Hepatocyte (in vitro differentiated cells): ENCODE measurements around the gene FECH. TPM values are rescaled to one million over a fixed set of nuclear protein-coding genes. Genes with fewer than 3 reads are reported as not detected.

Source experiments
- DNase-seq: peaks from one replicate; pipeline ENCODE4 v3.0.0-alpha.2; 2016; ENCODE audit warnings: low spot score
- H2AFZ ChIP-seq: fragments of 200-600 bp; sonication (generic); 2 replicates; pipeline ENCODE4 v1.6.0; 2016; ENCODE audit warnings: antibody characterized with exemption, mild to moderate bottlenecking
- H3K27ac ChIP-seq: fragments of 200-600 bp; sonication (generic); 2 replicates; pipeline ENCODE4 v1.5.1; 2016; ENCODE audit warnings: mild to moderate bottlenecking
- H3K27me3 ChIP-seq: fragments of 200-600 bp; sonication (generic); 2 replicates; pipeline ENCODE4 v1.6.1; 2016
- H3K36me3 ChIP-seq: fragments of 200-600 bp; sonication (generic); replicated peaks from 2 replicates; pipeline ENCODE4 v1.5.1; 2016; ENCODE audit warnings: low read depth; ENCODE audit not compliant: insufficient read depth
- H3K4me1 ChIP-seq: fragments of 200-600 bp; sonication (generic); 2 replicates; pipeline ENCODE4 v1.5.1; 2016; ENCODE audit warnings: mild to moderate bottlenecking, moderate library complexity; ENCODE audit not compliant: insufficient read depth
- H3K4me2 ChIP-seq: fragments of 200-600 bp; sonication (generic); 2 replicates; pipeline ENCODE4 v1.6.0; 2016
- H3K4me3 ChIP-seq: fragments of 200-600 bp; sonication (generic); 2 replicates; pipeline ENCODE4 v1.5.1; 2016; ENCODE audit warnings: mild to moderate bottlenecking
- H3K79me2 ChIP-seq: fragments of 200-600 bp; sonication (generic); 2 replicates; pipeline ENCODE4 v1.6.0; 2017; ENCODE audit warnings: mild to moderate bottlenecking
- H3K9me2 ChIP-seq: fragments of 200-600 bp; sonication (generic); replicated peaks from 2 replicates; pipeline ENCODE4 v1.6.0; 2017; ENCODE audit warnings: mild to moderate bottlenecking; ENCODE audit not compliant: insufficient read depth
- H3K9me3 ChIP-seq: fragments of 200-600 bp; sonication (generic); 2 replicates; pipeline ENCODE4 v1.5.1; 2016; ENCODE audit warnings: low read depth, mild to moderate bottlenecking
- H4K20me1 ChIP-seq: fragments of 200-600 bp; sonication (generic); 2 replicates; pipeline ENCODE4 v1.6.0; 2016; ENCODE audit warnings: mild to moderate bottlenecking; ENCODE audit not compliant: insufficient read depth, poor library complexity, severe bottlenecking
- CTCF ChIP-seq: fragments of 200-600 bp; sonication (generic); IDR thresholded peaks from 2 replicates; pipeline ENCODE4 v1.5.1; 2016; ENCODE audit warnings: antibody characterized with exemption, mild to moderate bottlenecking; ENCODE audit not compliant: poor library complexity
- EZH2 ChIP-seq: fragments of 200-600 bp; sonication (generic); IDR thresholded peaks from 2 replicates; pipeline ENCODE4 v1.6.1; 2016; ENCODE audit warnings: antibody characterized with exemption, mild to moderate bottlenecking, borderline replicate concordance
- EZH2phosphoT487 ChIP-seq: fragments of 200-600 bp; sonication (generic); IDR thresholded peaks from one replicate; pipeline ENCODE4 v1.6.1; 2018; ENCODE audit warnings: antibody characterized with exemption, mild to moderate bottlenecking, low read depth, moderate library complexity; ENCODE audit not compliant: unreplicated experiment, severe bottlenecking
- WGBS: methylation state at CpG from one replicate; pipeline ENCODE4 v1.1.6; 2016; ENCODE audit warnings: low lambda C conversion rate; ENCODE audit errors: missing lambda C conversion rate; 5-methylcytosine and 5-hydroxymethylcytosine counted together
- polyA plus RNA-seq: library from polyadenylated mRNA; unstranded; fragments of >200 nt; fragmentation: Nextera tagmentation; extraction: Ambion mirVana; gene quantifications from 2 replicates; pipeline ENCODE4 v1.2.1, GENCODE V29; 2016
- total RNA-seq: library from RNA; depleted of rRNA; stranded (reverse); fragments of >200 nt; gene quantifications from 2 replicates; pipeline ENCODE4 v1.2.3, GENCODE V29; 2014

Gene FECH
- total and polyA plus RNA-seq, 2 experiments from 2014 or later = 14.5 to 19.3 TPM

GRCh38 chr18:57585421-57585820 lies 1.1 kb downstream of the FECH start:
- Histone ChIP-seq H3K27ac (peak overlapping the region; percentile 90), H3K4me3 (peak overlapping the region; percentile 59), H3K27me3 (no peaks in the 10 kb centered on the region), H3K9me3 (no peaks in the 10 kb centered on the region), H3K36me3 (no peaks in the 10 kb centered on the region), H3K4me2 (peak overlapping the region; percentile 91), H3K4me1 (peaks cover 9% of the 10 kb centered on the region), H2AFZ (peak overlapping the region; percentile 96), H4K20me1 (no peaks in the 10 kb centered on the region), H3K9me2 (no peaks in the 10 kb centered on the region), H3K79me2 (no peaks in the 10 kb centered on the region)
- TF ChIP-seq EZH2 = no peak
- no peak for TF ChIP-seq CTCF
- TF ChIP-seq EZH2phosphoT487 = no peak
- no peak for DNase-seq
- WGBS = 67% methylated on average over 9 of the region's 9 CpGs

GRCh38 chr18:57584444-57584843 lies 2.1 kb downstream of the FECH start:
- Histone ChIP-seq H2AFZ (no peak overlapping the region), H3K4me1 (peaks cover 9% of the 10 kb centered on the region), H3K4me2 (no peak overlapping the region), H3K9me3 (no peaks in the 10 kb centered on the region), H3K4me3 (no peak overlapping the region), H3K27ac (no peak overlapping the region), H3K9me2 (no peaks in the 10 kb centered on the region), H3K36me3 (no peaks in the 10 kb centered on the region), H4K20me1 (no peaks in the 10 kb centered on the region), H3K79me2 (no peaks in the 10 kb centered on the region), H3K27me3 (no peaks in the 10 kb centered on the region)
- TF ChIP-seq CTCF (no peak), EZH2 (no peak), EZH2phosphoT487 (no peak)
- no peak for DNase-seq
- whole genome bisulfite sequencing = 96% methylated on average over 3 of the region's 3 CpGs

- peaks cover 9% of the 10 kb centered on the region for H3K4me1 ChIP-seq
- H3K9me3 ChIP-seq = no peaks in the 10 kb centered on the region
- no peaks in the 10 kb centered on the region for H3K27me3 ChIP-seq
- no peak for DNase-seq
- no peak overlapping the region for H3K27ac ChIP-seq
- no peaks in the 10 kb centered on the region for H3K79me2 ChIP-seq
- TF ChIP-seq CTCF = no peak
- TF ChIP-seq EZH2 = no peak
- TF ChIP-seq EZH2phosphoT487 = no peak
- H3K4me2 ChIP-seq = no peak overlapping the region
- H4K20me1 ChIP-seq = no peaks in the 10 kb centered on the region
- H2AFZ ChIP-seq = no peak overlapping the region
- no peak overlapping the region for H3K4me3 ChIP-seq
- H3K9me2 ChIP-seq = no peaks in the 10 kb centered on the region
- H3K36me3 ChIP-seq = no peaks in the 10 kb centered on the region
- WGBS = 90% methylated on average over 11 of the region's 11 CpGs
Measured at GRCh38 chr18:57583297-57583835, 3.1 kb downstream of the FECH start.
